Hepatocyte (in vitro differentiated cells): ENCODE results near the gene XRCC1.

ENCODE experiments used
- EZH2 ChIP-seq: fragments of 200-600 bp; sonication (generic); IDR thresholded peaks from 2 replicates; pipeline ENCODE4 v1.6.1; 2016; ENCODE audit warnings: antibody characterized with exemption, mild to moderate bottlenecking, borderline replicate concordance
- EZH2phosphoT487 ChIP-seq: fragments of 200-600 bp; sonication (generic); IDR thresholded peaks from one replicate; pipeline ENCODE4 v1.6.1; 2018; ENCODE audit warnings: antibody characterized with exemption, mild to moderate bottlenecking, low read depth, moderate library complexity; ENCODE audit not compliant: unreplicated experiment, severe bottlenecking
- TF ChIP-seq, protein P1 (sequence below): fragments of 200-600 bp; sonication (generic); IDR thresholded peaks from 2 replicates; pipeline ENCODE4 v1.5.1; 2016; ENCODE audit warnings: antibody characterized with exemption, mild to moderate bottlenecking; ENCODE audit not compliant: poor library complexity

DNA sequence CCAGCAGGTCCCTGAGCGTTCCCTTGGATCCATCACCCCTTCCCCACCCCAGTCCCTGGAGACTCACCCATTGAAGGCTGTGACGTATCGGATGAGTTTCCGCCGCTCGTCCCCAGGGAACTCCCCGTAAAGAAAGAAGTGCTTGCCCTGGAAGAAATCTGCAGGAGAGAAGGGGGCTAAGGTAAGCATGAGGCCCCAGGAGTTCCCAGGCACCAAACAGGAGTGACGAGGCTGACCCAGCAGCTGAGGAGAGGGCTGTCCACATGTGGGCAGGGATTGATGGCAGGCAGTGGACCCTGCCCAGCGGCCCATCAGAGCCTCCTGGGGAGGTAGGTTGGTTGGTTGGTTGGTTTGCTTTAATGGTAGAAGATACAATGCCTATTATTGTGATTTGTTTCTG lies 31.2 kb downstream of the XRCC1 start:
- TF ChIP-seq, protein P1, sequence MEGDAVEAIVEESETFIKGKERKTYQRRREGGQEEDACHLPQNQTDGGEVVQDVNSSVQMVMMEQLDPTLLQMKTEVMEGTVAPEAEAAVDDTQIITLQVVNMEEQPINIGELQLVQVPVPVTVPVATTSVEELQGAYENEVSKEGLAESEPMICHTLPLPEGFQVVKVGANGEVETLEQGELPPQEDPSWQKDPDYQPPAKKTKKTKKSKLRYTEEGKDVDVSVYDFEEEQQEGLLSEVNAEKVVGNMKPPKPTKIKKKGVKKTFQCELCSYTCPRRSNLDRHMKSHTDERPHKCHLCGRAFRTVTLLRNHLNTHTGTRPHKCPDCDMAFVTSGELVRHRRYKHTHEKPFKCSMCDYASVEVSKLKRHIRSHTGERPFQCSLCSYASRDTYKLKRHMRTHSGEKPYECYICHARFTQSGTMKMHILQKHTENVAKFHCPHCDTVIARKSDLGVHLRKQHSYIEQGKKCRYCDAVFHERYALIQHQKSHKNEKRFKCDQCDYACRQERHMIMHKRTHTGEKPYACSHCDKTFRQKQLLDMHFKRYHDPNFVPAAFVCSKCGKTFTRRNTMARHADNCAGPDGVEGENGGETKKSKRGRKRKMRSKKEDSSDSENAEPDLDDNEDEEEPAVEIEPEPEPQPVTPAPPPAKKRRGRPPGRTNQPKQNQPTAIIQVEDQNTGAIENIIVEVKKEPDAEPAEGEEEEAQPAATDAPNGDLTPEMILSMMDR, result no peak
- TF ChIP-seq EZH2, result no peak
- TF ChIP-seq EZH2phosphoT487, result no peak
